BJ (cell line): Measurements from ENCODE around the gene PAFAH1B1. TPM values are rescaled to one million over a fixed set of nuclear protein-coding genes. Genes with fewer than 3 reads are reported as not detected.
A peak's percentile ranks its signal among the peaks of the same experiment; 100 is the strongest.

Experiments used
- CTCF ChIA-PET: fragments of 350-600 bp; formaldehyde crosslinking; extraction: SDS; loops from one replicate; lab custom pipeline; 2021; ENCODE audit warnings: antibody characterized with exemption, inconsistent platforms; lab: Yijun Ruan, JAX
- POLR2A ChIA-PET: fragments of 300-600 bp; sonication (Branson Sonifier 250); formaldehyde crosslinking; extraction: SDS; loops from one replicate; lab custom pipeline; 2021; ENCODE audit warnings: antibody characterized with exemption; lab: Charles Lee
- DNase-seq: peaks from one replicate; pipeline ENCODE4 v3.0.0-alpha.2; 2011; ENCODE audit warnings: low read depth
- H3K27me3 ChIP-seq: 2 replicates; pipeline ENCODE4 v1.6.0; 2011; ENCODE audit warnings: low read length; ENCODE audit not compliant: control insufficient read depth, insufficient read depth
- H3K36me3 ChIP-seq: 2 replicates; pipeline ENCODE4 v1.5.1; 2011; ENCODE audit warnings: low read length; ENCODE audit not compliant: control insufficient read depth, insufficient read depth
- H3K4me3 ChIP-seq: 2 replicates; pipeline ENCODE4 v1.5.1; 2011; ENCODE audit warnings: low read depth, mild to moderate bottlenecking, control low read depth, low read length
- CTCF ChIP-seq: IDR thresholded peaks from 2 replicates; pipeline ENCODE4 v1.5.1; 2011; ENCODE audit warnings: low read depth, mild to moderate bottlenecking, control low read depth, inconsistent platforms, low read length, moderate library complexity; ENCODE audit not compliant: insufficient read depth
- polyA plus RNA-seq: library from polyadenylated mRNA; depleted of rRNA; stranded (reverse); fragments of >200 nt; gene quantifications from 2 replicates; pipeline ENCODE4 v1.2.3, GENCODE V29; 2011

The PAFAH1B1 gene
- polyA plus RNA-seq, 1 experiment: 66.2 TPM

- CTCF ChIA-PET: no interaction called here
- POLR2A ChIA-PET: no interaction called here
- Histone ChIP-seq H3K4me3 (no peak overlapping the region), H3K36me3 (no peaks in the 10 kb centered on the region), H3K27me3 (peaks cover 3% of the 10 kb centered on the region; the same call in 1 of the 2 replicates)
- DNase-seq: no peak
- no peak for TF ChIP-seq CTCF
These were observed 13.3 kb upstream of the PAFAH1B1 start for GRCh38 chr17:2580151-2580550.

- no peak for TF ChIP-seq CTCF
- CTCF ChIA-PET: no interaction called here
- Histone ChIP-seq H3K27me3 (peaks cover 3% of the 10 kb centered on the region; the same call in 1 of the 2 replicates), H3K4me3 (no peak overlapping the region), H3K36me3 (no peaks in the 10 kb centered on the region)
- POLR2A ChIA-PET: no interaction called here
- no peak for DNase-seq
These were observed 12.8 kb upstream of the PAFAH1B1 start for GRCh38 chr17:2580661-2581060.

GRCh38 chr17:2582493-2582892 lies 11.0 kb upstream of the PAFAH1B1 start:
- POLR2A ChIA-PET: no interaction called here
- Histone ChIP-seq H3K4me3 (no peak overlapping the region), H3K27me3 (peaks cover 3% of the 10 kb centered on the region; the same call in 1 of the 2 replicates), H3K36me3 (no peaks in the 10 kb centered on the region)
- no peak for TF ChIP-seq CTCF
- no peak for DNase-seq
- CTCF ChIA-PET: no interaction called here

- H3K4me3 ChIP-seq: no peak overlapping the region
- CTCF ChIA-PET: interaction anchor here (1.1 kb wide), 1 partner anchor 89 kb away, joined by 4 read pairs; no protein-coding TSS in a partner anchor
- no peaks in the 10 kb centered on the region for H3K27me3 ChIP-seq
- no peaks in the 10 kb centered on the region for H3K36me3 ChIP-seq
- DNase-seq: no peak
- POLR2A ChIA-PET: no interaction called here
- no peak for TF ChIP-seq CTCF
These were observed 2.3 kb upstream of the PAFAH1B1 start for GRCh38 chr17:2591040-2591640.

GRCh38 chr17:2593821-2594721 lies 617 bp downstream of the PAFAH1B1 start:
- no peak for DNase-seq
- Histone ChIP-seq H3K4me3 (peak overlapping the region; percentile 98), H3K36me3 (no peaks in the 10 kb centered on the region), H3K27me3 (no peaks in the 10 kb centered on the region)
- no peak for TF ChIP-seq CTCF
- ChIA-PET CTCF (interaction anchor here (0.6 to 0.7 kb wide), 2 partner anchors 70 to 172 kb away, joined by 3 read pairs; no protein-coding TSS in a partner anchor), POLR2A (interaction anchor here (0.7 kb wide), 2 partner anchors 95 to 256 kb away, joined by 3 to 8 read pairs; no protein-coding TSS in a partner anchor)
